Measurements from ENCODE around the gene PCSK9. TPM values are rescaled to one million over a fixed set of nuclear protein-coding genes. Genes with fewer than 3 reads are reported as not detected.

PCSK9 gene
- total and polyA plus RNA-seq, 2 of the 13 experiments (the other 11 are each of a cell fraction or from before 2014, with no cell fraction given), result 33.3 to 80.5 TPM

GRCh38 chr1:55040083-55040932 is 960 bp downstream of the PCSK9 start (continued):
- TF ChIP-seq THRA (CRISPR knock-in tag; IDR thresholded peaks at IDR 0.05; ENCODE audit: borderline replicate concordance) (no peak), STAT5B (CRISPR knock-in tag; IDR thresholded peaks at IDR 0.05) (no peak), MAF1 (CRISPR knock-in tag; IDR thresholded peaks at IDR 0.05; ENCODE audit: borderline replicate concordance) (no peak), ZNF207 (IDR thresholded peaks at IDR 0.05; ENCODE audit: borderline replicate concordance) (no peak), GATAD1 (CRISPR knock-in tag; IDR thresholded peaks at IDR 0.05) (no peak), TMF1 (CRISPR knock-in tag; IDR thresholded peaks at IDR 0.05; ENCODE audit: low read depth) (no peak), FOXA1 (IDR thresholded peaks at IDR 0.05) (no peak), FOXA1 (CRISPR knock-in tag; IDR thresholded peaks at IDR 0.05) (no peak), RARA (CRISPR knock-in tag; IDR thresholded peaks at IDR 0.05) (no peak), SUZ12 (IDR thresholded peaks at IDR 0.05; ENCODE audit: low read depth, low read length) (no peak), ZNF556 (CRISPR knock-in tag; IDR thresholded peaks at IDR 0.05; ENCODE audit: borderline replicate concordance) (0 out of 2 replicates have a peak, but pooled peaks have one; percentile 10), HNF4G (IDR thresholded peaks at IDR 0.05; ENCODE audit: borderline replicate concordance, low read depth, low read length) (no peak), HNF4G (CRISPR knock-in tag; IDR thresholded peaks at IDR 0.05; ENCODE audit: borderline replicate concordance, low read depth) (0 out of 2 replicates have a peak, but pooled peaks have one; percentile 33), SIN3A (IDR thresholded peaks at IDR 0.05; ENCODE audit: borderline replicate concordance, low read depth, low read length) (peak; percentile 11; the same call in 1 of the 2 replicates), FOXJ3 (CRISPR knock-in tag; IDR thresholded peaks at IDR 0.05; ENCODE audit: borderline replicate concordance) (no peak), ZBTB34 (CRISPR knock-in tag; IDR thresholded peaks at IDR 0.05) (no peak), LRRFIP1 (CRISPR knock-in tag; conservative IDR thresholded peaks at IDR 0.05) (no peak), GFI1 (CRISPR knock-in tag; IDR thresholded peaks at IDR 0.05; ENCODE audit: borderline replicate concordance) (no peak), ZNF557 (CRISPR knock-in tag; IDR thresholded peaks at IDR 0.05) (no peak), HNRNPUL1 (IDR thresholded peaks at IDR 0.05; ENCODE audit: low read depth, low read length) (no peak), ATF3 (CRISPR knock-in tag; IDR thresholded peaks at IDR 0.05) (no peak), KDM6A (CRISPR knock-in tag; IDR thresholded peaks at IDR 0.05; ENCODE audit: low read depth) (no peak), ZNF503 (CRISPR knock-in tag; IDR thresholded peaks at IDR 0.05) (0 out of 2 replicates have a peak, but pooled peaks have one; percentile 7)
